GM03348 (cell line): ENCODE data around the gene PATL2.
"Not testable (repeated sequence)": the region's sequence is repeated elsewhere in the genome, so short reads cannot be mapped to it uniquely, and the experiment has no call there.

Source experiments
- DNase-seq: peaks from one replicate; pipeline ENCODE4 v3.0.0; 2012; ENCODE audit warnings: low spot score

PATL2 gene

DNA sequence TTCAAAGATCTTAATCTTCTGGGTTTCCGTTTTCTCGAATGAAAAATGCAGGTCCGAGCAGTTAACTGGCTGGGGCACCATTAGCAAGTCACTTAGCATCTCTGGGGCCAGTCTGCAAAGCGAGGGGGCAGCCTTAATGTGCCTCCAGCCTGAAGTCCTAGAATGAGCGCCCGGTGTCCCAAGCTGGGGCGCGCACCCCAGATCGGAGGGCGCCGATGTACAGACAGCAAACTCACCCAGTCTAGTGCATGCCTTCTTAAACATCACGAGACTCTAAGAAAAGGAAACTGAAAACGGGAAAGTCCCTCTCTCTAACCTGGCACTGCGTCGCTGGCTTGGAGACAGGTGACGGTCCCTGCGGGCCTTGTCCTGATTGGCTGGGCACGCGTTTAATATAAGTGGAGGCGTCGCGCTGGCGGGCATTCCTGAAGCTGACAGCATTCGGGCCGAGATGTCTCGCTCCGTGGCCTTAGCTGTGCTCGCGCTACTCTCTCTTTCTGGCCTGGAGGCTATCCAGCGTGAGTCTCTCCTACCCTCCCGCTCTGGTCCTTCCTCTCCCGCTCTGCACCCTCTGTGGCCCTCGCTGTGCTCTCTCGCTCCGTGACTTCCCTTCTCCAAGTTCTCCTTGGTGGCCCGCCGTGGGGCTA, at the start of gene PATL2, which contains the start of gene B2M:
Gene PATL2, minus strand, starts transcription at position 228 of the 647 bp plus-strand sequence. CDS start 34,833 bp downstream, outside the sequence.
Gene B2M, plus strand, starts transcription at position 422 of the 647 bp plus-strand sequence. Its CDS starts 30 bp downstream, at position 452.
- DNase-seq: peak; percentile 96

DNA sequence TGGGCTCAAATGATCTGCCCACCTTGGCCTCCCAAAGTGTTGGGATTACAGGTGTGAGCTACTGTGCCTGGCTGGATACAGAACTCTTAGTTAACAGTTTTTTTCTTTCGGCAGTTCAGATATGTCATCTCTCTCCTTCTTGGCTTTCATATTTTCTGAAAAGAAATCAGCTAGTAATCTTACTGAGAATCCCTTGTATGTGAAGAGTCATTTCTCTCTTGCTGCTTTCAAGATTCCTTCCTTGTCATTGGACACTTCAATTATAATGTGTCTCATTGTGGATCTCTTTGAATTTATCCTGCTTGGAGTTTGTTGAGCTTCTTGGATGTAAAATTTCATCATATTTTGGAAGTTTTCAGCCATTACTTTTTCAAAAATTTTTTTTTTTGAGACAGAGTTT, 42.2 kb upstream of the PATL2 start:
- no peak for DNase-seq

DNA sequence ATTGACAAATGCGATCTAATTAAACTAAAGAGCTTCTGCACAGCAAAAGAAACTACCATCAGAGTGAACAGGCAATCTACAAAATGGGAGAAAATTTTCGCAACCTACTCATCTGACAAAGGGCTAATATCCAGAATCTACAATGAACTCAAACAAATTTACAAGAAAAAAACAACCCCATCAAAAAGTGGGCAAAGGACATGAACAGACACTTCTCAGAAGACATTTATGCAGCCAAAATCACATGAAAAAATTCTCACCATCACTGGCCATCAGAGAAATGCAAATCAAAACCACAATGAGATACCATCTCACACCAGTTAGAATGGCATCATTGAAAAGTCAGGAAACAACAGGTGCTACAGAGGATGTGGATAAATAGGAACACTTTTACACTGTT, 32.3 kb upstream of the PATL2 start:
- not testable (repeated sequence) for DNase-seq

DNA sequence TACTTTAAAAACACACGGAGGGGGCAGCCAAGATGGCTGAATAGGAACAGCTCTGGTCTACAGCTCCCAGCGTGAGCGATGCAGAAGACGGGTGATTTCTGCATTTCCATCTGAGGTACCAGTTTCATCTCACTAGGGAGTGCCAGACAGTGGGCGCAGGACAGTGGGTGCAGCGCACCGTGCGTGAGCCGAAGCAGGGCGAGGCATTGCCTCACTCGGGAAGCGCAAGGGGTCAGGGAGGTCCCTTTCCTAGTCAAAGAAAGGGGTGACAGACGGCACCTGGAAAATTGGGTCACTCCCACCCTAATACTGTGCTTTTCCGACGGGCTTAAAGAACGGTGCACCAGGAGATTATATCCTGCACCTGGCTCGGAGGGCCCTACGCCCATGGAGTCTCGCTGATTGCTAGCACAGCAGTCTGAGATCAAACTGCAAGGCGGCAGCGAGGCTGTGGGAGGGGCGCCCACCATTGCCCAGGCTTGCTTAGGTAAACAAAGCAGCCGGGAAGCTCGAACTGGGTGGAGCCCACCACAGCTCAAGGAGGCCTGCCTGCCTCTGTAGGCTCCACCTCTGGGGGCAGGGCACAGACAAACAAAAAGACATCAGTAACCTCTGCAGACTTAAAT, 28.2 kb upstream of the PATL2 start:
- not testable (repeated sequence) for DNase-seq

DNA sequence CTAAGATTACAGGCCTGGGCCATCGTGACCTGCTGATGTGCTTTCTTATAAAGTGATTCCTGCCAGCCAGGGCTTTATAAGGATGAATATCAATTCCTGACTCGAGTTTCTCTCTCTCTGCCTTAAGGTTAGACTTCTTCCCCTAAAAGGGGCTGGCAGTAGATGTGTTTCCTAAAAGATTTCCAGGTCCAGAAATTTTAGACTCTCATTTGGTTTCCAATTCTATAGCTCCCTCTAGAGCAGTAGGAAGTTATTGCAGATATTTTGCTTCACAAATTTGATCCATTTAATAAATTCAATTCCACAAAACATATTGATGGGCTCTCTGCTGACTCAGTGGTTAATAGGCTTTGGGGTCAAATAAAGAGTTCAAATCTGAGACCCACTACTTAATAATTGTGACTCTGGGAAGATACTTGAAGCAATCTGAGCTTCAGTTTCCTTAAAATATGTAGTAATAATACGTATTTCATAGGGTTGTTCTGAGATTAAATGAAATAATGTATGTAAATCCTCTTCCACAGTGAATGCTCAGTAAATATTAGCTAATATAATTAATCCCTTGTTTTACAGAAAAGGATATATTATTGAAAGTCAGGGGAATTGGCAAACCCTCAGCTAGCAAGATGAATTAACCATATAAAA, 27.3 kb upstream of the PATL2 start:
- DNase-seq: peak; percentile 71

DNA sequence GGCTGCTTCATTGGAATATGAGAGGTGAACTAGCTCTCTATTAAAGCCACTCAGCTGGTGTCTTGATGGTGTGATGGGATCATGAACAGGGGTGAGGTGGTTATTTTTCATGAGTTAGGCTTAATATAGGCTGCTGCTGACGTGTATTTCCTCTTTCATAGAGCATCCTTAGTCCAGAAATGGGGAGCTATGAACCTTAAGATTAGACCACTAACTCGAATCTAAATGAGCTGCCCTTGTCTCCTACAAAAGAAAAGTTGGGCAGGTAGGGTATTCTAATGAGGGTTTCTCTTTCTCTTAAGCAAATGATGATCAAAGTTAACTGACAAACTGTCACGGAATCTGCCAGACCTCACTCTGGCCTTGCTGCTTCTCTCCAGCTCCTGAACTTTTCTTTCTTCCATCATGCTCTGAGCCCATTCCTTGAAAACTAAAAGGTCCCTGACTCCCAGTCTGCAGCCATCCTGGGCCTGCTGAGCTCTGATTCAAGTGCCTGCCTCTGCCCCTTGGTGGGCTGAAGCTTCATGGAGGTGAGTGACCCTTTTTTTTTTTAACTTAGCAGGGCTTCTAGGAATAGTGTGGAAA, 25.1 kb upstream of the PATL2 start, which contains the start of gene TRIM69:
Gene TRIM69, plus strand, starts transcription at position 348 of the 585 bp plus-strand sequence. Its CDS starts 177 bp downstream, at position 525.
- DNase-seq: no peak

DNA sequence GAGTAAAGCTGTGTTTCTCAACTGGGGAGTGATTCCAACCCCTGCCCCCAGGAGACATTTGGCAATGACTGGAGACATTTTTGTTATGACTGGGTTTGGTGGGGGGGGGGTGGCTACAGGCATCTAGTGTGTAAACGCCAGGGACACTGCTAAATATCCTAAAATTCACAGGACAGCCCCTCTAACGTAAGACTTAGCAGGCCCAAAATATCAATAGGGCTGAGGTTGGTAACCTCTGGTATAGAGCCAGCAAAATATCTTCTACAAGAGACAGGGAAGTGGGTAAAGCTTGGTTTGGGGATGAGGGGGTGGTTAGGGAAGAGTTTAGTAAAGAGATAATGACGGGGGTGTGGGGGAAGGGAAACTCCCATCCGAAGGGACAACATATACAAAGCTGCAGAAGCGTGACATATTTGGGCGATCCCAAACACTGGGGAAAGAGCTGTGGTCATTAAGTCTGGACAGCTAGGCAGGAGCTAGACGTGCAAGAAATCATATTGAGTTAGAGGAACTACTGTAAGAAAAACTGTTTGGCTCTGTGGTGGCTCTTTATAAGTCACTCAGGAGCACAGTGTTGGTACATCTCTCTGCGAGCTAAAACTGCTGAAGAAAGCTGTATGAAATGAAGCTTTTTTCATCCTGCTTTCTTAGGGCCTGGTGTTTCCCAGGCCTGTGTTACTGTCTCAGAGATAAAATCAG, 24.5 kb upstream of the PATL2 start:
- no peak for DNase-seq

DNA sequence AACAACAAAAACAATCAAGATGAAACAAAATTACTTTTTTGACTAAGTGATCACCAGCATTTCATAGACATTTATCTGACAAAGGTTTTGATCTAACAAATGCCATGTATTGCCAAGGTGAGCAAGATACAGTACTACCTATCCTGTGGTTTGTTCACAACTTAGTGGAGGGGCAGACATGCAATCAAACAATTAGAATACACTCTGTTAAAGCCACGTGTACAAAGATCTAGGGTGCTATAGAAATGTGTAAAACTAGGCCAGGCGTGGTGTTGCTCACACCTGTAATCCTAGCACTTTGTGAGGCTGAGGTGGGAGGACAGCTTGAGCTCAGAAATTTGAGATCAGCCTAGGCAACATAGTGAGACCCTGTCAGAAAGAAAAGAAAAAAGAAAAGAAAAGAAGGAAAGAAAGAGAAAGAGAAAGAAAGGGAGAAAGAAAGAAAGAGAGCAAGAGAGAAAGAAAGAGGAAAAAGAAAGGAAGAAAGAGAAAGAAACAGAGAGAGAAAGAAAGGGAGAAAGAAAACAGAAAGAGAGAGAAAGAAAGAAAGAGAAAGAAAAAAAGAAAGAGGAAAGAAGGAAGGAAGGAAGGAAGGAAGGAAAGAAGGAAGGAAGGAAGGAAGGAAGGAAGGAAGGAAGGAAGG, 23.8 kb upstream of the PATL2 start:
- DNase-seq: no peak

DNA sequence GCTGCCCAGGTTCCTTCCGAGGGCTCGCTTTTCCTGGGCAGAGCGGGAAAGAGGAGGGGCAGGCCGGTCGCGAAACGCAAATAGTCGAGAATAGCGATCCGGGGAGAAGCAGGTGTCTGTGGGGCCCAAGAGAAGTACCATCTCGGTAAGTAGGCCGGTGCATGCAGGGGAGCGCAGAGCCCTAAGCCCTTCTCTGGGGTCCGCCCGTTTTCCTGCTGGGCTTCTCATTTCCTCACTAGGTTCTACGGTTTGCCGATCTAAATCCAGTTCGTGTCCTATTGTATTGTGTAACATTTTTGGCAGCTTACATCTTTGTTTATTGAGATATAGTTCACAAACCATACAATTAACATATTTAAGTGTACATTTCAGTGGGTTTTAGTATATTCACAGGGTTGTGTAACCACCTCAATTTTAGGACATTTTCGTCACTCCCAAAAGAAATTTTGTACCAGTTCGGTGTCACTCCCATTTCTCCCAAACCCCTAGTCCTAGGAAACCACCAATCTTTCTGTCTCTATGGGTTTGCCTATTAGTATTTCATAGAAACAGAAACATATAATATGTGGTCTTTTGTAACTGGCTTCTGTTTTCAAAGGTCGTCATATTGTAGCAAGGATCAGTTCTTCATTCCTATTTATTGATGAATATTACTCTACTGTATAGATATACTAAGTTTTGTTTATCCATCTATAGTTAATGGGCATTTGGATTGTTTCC, 18.4 kb upstream of the PATL2 start:
- DNase-seq: no peak

DNA sequence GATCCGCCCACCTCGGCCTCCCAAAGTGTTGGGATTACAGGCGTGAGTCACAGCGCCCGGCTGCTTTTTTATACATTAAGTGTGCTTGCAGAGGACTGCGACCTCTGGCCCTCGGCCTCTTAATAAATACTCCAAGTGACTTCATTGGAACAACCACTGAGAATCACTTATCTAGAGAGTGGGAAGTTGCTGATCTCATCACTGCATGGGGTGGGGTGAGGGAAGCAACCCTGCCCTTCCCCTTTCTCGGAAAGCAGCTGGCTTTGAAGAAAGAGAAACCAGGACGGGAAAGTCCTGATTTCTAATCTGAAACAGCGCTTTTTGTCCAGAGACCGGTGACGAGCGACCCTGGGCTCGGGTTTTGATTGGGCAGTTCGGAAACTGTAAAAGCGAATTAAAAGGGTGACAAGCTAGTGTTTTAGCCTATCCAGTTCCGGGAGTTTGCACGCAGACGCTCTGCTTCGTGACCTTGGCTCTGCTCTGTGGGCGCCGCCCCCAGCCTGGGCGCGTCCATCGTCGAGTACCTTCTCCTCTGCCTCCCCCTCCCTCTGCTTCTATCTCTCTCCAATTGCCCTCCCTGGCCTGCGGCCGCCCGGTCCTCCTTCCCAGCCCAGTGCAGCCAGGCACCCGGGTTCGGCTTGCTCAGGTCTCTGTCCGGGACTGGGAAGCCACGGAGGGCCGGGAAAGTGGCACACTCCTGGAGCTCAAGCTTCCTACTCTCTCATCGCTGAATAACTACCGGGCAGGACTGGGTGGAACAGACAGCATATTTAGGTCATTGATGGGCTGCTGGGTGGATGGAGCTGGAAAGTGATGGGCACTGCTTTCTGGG, 17.7 kb upstream of the PATL2 start:
- DNase-seq: peak; percentile 95

DNA sequence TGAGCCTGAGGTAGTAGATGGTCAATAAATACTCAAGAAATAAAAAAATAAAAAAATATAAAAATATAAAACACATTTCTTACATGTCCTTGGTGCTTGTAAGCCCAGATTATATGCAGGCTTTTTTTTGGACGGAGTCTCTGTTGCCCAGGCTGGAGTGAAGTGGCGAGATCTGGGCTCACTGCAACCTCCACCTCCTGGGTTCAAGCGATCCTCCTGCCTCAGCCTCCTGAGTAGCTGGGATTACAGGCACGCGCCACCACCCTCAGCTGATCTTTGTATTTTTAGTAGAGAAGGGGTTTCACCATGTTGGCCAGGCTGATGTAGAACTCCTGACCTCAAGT, 17.1 kb upstream of the PATL2 start:
- DNase-seq: not testable (repeated sequence)

DNA sequence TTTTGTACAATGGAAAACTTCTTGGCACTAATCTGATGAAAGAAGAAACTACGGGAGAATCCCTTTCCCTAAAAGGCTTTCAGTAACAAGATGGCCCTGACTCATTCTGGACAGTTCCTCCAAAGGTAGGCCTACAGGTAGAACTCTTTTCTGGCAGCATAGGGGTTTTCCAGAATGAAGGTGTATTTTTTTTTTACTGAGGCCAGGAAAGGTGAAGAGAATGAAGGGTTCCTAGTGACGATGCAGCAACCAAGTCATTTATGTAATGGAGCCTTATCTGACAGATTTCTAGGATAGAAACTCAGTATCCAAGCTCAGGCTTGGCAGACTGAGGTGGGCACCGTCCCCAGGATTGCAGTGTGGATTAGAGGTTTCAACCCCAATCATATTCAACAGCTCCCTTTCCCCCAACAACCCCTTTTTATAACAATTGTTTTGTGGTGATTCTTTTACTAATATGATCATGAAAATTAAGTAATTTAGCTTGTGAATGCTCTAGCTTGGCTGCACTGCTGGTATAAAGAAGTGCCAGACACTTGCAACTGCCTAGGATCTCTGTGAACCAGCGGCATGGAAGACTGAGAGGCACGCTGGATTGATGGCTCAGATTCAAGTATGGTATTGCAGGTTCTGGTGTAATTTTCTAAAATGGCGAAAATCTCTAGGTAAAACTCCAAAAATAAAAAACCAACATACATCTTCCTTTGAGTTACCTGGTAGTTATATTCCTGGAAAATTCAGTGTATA, 16.5 kb upstream of the PATL2 start:
- no peak for DNase-seq

DNA sequence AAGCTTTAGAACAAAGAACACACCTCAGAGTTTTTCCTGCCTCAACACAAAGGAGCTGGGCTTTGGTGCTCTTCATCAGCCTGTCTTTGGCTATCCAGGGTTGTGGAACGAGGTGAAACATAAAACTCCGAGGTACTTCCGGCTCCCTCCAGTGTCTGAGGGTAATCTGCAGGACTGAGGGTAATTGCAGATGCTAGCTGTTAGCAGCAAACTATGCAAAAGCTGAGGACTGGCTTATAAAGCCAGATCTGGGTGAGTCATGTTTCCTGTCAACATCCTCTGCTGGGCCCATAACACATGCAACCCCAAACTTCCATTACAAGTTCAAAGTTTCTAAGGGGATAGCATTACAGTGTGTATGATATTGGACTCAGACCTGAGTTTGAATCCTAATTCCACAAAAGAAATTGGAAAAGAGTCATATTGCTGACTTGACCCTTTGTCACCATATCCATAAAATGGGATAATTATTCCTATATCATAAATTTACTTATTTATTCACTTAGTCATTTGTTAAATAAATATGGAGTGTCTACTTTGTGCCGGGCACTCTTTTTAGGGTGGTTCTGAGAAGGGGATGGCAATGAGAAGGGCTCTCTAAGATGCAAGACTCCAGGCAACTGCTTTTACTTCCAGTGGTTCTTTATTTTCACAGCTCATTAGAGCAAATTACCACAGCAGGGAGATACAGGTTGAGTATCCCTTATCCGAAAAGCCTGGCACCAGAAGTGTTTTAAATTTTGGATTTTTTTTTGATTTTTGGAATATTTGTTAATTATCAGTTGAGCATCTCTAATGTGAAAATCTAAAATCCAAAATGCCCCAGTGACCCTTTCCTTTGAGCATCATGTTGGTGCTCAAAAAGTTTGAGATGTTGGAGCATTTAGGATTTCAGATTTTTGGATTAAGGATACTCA, 15.7 kb upstream of the PATL2 start:
- DNase-seq: peak; percentile 85

DNA sequence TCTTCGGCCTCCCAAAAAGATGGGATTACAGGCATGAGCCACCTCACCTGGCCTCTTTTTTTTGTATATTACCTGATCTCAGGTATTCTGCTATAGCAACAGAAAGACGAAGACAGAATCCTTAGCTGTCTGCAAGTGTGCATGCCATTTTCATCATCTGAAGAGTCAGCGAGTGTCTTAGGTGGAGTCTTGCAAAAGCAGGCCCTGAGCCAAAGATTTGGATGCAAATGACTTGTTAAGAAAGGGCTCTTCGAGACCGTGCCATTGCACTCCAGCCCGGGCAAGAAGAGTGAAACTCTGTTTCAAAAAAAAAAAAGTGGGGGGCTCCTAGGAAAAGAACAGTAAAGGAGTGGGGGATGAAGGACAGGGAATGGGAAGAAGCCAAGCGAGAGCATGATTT, 15.0 kb upstream of the PATL2 start:
- DNase-seq: no peak

DNA sequence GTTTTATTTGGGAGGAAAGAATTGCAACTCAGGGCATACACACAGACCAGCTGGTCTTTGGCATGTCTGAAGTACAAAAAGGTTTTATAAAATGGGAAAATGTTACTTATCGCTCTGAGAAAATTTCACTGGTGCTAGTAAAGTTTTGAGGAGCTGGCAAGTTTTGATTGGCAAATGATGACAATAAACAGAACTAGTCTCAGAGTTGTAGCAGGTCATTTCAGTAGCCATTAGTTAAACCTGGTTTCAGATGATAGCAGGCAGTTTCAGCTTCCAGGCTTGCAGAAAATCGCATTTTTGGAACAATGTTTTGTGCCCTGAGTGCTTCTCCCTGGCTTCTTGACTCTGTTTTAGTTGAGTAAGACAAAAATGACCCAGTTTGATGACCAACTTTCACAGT, 10.9 kb upstream of the PATL2 start:
- DNase-seq: no peak

DNA sequence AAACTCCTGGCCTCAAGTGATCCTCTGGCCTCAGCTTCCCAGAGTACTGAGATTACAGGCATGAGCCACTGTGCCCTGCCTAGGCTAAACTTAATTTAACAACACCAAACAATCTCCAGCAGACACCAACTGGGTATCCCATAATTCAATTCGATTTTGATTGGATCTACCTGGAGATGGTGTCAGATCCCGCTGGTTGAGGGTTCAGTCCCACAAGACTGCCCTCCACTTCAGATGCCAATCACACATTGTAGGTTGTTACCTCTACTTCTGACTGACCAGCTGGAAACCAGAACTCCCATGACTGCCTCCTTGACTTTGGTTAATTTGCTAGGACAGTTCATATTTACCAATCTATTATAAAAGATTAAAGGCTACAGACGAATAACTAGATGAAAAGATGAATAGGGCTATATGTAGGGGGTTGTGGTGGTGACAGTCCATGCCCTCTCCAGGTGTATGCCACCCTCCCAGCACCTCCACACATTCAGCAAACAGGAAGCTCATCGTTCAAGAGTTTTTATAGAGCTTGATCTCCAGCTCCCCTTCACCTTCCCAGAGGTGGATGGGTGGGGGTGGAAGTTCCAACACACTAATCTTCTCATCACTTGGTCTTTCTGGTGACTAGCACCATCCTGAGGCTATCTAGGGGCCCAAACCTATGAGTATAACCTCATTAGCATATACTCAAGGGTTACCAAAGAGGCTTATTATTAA, 9.5 kb upstream of the PATL2 start:
- no peak for DNase-seq

DNA sequence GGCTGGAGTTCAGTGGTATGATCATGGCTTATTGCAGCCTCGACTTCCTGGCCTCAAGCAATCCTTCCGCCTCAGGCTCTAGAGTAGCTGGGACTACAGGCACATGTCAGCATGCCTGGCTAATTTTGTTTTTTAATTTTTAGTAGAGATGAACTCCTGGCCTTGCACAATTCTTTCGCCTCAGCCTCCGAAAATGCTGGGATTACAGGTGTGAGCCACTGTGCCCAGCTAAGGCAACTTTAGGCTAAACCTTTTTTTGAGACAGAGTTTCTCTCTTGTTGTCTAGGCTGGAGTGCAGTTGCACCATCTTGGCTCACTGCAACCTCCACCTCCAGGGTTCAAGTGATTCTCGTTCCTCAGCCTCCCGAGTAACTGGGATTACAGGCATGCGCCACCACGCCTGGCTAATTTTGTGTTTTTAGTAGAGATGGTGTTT, 8.9 kb upstream of the PATL2 start:
- not testable (repeated sequence) for DNase-seq
